Thoracic aorta (tissue), 2 donors: ENCODE data around the gene TCIRG1. TPM values are rescaled to one million over a fixed set of nuclear protein-coding genes. Genes with fewer than 3 reads are reported as not detected.
A peak's percentile ranks its signal among the peaks of the same experiment; 100 is the strongest.
"Not testable (repeated sequence)": the region's sequence is repeated elsewhere in the genome, so short reads cannot be mapped to it uniquely, and the experiment has no call there.

Experiments
- ATAC-seq: fragments of 150-250 bp; one replicate; pipeline ENCODE4 v1.8.0; 2017; ENCODE audit warnings: low read depth; ENCODE audit not compliant: insufficient number of reproducible peaks, low FRiP score
- DNase-seq: peaks from one replicate; pipeline ENCODE4 v3.0.0-alpha.2; 2020; ENCODE audit warnings: low spot score
- H3K27ac ChIP-seq, 2 donors: fragments of 200-600 bp; sonication (generic); 1 replicate in 1 of 2; 2 replicates in 1 of 2; pipeline ENCODE4 v1.5.1; 2016; ENCODE audit warnings: mild to moderate bottlenecking in 2 of 2, moderate library complexity in 2 of 2
- H3K27me3 ChIP-seq: fragments of 200-600 bp; sonication (generic); replicated peaks from 2 replicates; pipeline ENCODE4 v1.6.0; 2016; ENCODE audit warnings: mild to moderate bottlenecking; ENCODE audit not compliant: insufficient read depth
- H3K36me3 ChIP-seq: fragments of 200-600 bp; sonication (generic); one replicate; pipeline ENCODE4 v1.5.1; 2016
- H3K4me1 ChIP-seq, 2 donors: fragments of 200-600 bp; sonication (generic); 1 replicate in 1 of 2; 2 replicates in 1 of 2; pipeline versions ENCODE4 v1.5.1 to v1.6.0; 2016; ENCODE audit warnings: low read depth in 2 of 2, mild to moderate bottlenecking in 1 of 2; ENCODE audit not compliant: control insufficient read depth in 1 of 2
- H3K4me3 ChIP-seq: fragments of 200-600 bp; sonication (generic); 2 replicates; pipeline ENCODE4 v1.5.1; 2016; ENCODE audit warnings: mild to moderate bottlenecking
- H3K9me3 ChIP-seq: fragments of 200-600 bp; sonication (generic); 2 replicates; pipeline ENCODE4 v1.5.1; 2016
- CTCF ChIP-seq: fragments of 200-600 bp; sonication (generic); IDR thresholded peaks from one replicate; pipeline ENCODE4 v1.5.1; 2019; ENCODE audit warnings: antibody characterized with exemption
- total RNA-seq, 2 donors: library from RNA; depleted of rRNA; stranded (reverse); fragments of >200 nt; gene quantifications; one replicate each; pipeline versions ENCODE4 v1.1.0 to v1.2.3, GENCODE V29; 2016

TCIRG1 gene
- 100 to 1,000 TPM; 167 to 281 TPM for total RNA-seq

- Histone ChIP-seq H3K27ac (peak within 1 kb of the TSS; percentile 72 to 74), H3K4me1 (peaks cover 27 to 41% of the 10 kb centered on the region in 2 donors), H3K27me3 (no peaks in the 10 kb centered on the region), H3K4me3 (peak within 1 kb of the TSS; percentile 91), H3K9me3 (no peaks in the 10 kb centered on the region), H3K36me3 (peaks cover 21% of the 10 kb centered on the region)
- DNase-seq = no peak
- ATAC-seq = peak; percentile 83
- no peak for TF ChIP-seq CTCF
These were observed at the start of gene TCIRG1 for GRCh38 chr11:68038718-68039525. Gene TCIRG1 (plus strand): TSS chr11:68039025. CDS start chr11:68041272, 2,247 bp downstream.

- not testable (repeated sequence) for H3K9me3 ChIP-seq, H3K36me3 ChIP-seq, ATAC-seq, DNase-seq, H3K4me1 ChIP-seq, H3K27ac ChIP-seq, H3K27me3 ChIP-seq
- peak overlapping the region; percentile 47 for H3K4me3 ChIP-seq
These were observed 48.1 kb upstream of the TCIRG1 start for GRCh38 chr11:67990546-67991346.

GRCh38 chr11:67991347-67992121, 47.3 kb upstream of the TCIRG1 start:
- DNase-seq, ATAC-seq: not testable (repeated sequence)
- H3K4me3 ChIP-seq = peak overlapping the region; percentile 47

GRCh38 chr11:67993821-67994220, 45.0 kb upstream of the TCIRG1 start:
- not testable (repeated sequence) for H3K4me3 ChIP-seq, ATAC-seq, DNase-seq, H3K9me3 ChIP-seq, H3K27me3 ChIP-seq, H3K27ac ChIP-seq, H3K36me3 ChIP-seq, H3K4me1 ChIP-seq
- peak; percentile 48 for TF ChIP-seq CTCF

More at GRCh38 chr11:67991347-67992121, 47.3 kb upstream of the TCIRG1 start:
- not testable (repeated sequence) for H3K27me3 ChIP-seq, H3K27ac ChIP-seq, H3K9me3 ChIP-seq, H3K36me3 ChIP-seq, H3K4me1 ChIP-seq

GRCh38 chr11:67994387-67994786, 44.4 kb upstream of the TCIRG1 start:
- H3K36me3 ChIP-seq, DNase-seq, ATAC-seq, H3K4me3 ChIP-seq, H3K9me3 ChIP-seq, H3K4me1 ChIP-seq, H3K27ac ChIP-seq, H3K27me3 ChIP-seq: not testable (repeated sequence)

GRCh38 chr11:67995129-67995528, 43.7 kb upstream of the TCIRG1 start:
- not testable (repeated sequence) for H3K9me3 ChIP-seq, H3K27ac ChIP-seq, H3K4me1 ChIP-seq, ATAC-seq, H3K27me3 ChIP-seq, DNase-seq, H3K36me3 ChIP-seq, H3K4me3 ChIP-seq

GRCh38 chr11:67995579-67995978, 43.2 kb upstream of the TCIRG1 start:
- not testable (repeated sequence) for H3K36me3 ChIP-seq, ATAC-seq, DNase-seq, H3K4me1 ChIP-seq, H3K27me3 ChIP-seq, H3K27ac ChIP-seq, H3K4me3 ChIP-seq, H3K9me3 ChIP-seq
